ENCODE measurements around the gene ADM.

Gene ADM

GRCh38 chr11:10328314-10329098, 23.6 kb downstream of the ADM start:
- TF ChIP-seq CTCF (IDR thresholded peaks at IDR 0.05) = no peak

DNA sequence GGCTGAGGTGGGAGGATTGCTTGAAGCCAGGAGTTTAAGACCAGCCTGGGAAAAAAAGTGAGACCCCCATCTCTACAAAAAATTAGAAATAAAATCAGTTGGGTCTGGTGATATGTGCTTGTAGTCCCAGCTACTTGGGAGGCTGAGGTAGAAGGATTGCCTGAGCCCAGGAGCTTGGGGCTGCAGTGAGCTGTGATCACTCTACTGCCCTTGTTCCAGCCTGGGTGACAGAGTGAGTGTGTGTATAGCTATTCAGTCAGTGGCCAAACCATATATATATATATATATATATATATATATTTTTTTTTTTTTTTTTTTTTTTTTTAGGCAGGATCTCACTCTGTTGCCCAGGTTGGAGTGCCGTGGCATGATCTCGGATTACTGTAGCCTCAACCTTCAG, 24.5 kb downstream of the ADM start:
- TF ChIP-seq CTCF (IDR thresholded peaks at IDR 0.05) = no peak

GRCh38 chr11:10329935-10330334, 25.1 kb downstream of the ADM start:
- no peak for TF ChIP-seq CTCF (IDR thresholded peaks at IDR 0.05)

GRCh38 chr11:10331548-10332289, 26.8 kb downstream of the ADM start:
- TF ChIP-seq CTCF (IDR thresholded peaks at IDR 0.05) = no peak

GRCh38 chr11:10333490-10333889, 28.6 kb downstream of the ADM start:
- no peak for TF ChIP-seq CTCF (IDR thresholded peaks at IDR 0.05)

DNA sequence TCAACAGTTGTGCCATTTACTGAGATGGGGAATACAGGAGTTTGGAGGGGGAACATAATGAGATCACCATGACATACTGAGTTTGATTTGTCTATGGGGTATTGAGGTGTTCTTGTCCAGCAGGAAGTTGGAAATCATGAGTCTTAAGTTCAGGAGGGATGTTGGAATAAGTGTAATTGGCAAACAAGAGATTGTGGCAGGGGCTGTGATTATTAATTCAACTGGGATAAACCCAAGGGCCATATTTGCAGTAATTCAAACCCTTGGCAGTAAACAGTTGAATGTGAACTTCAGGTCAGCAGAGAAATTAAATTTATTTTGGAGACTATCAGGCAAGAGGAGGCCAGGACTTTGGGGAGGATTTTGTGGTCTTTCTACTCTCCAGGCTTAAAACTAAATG, 33.4 kb downstream of the ADM start:
- no peak for TF ChIP-seq CTCF (IDR thresholded peaks at IDR 0.05)

- TF ChIP-seq CTCF (IDR thresholded peaks at IDR 0.05) = no peak
Observed at GRCh38 chr11:10348650-10349280, 43.9 kb downstream of the ADM start.
